HG03139 (cell line): ENCODE results near the gene CDKL5.

Source experiments
- ATAC-seq: cut with Tn5 transposase; IDR thresholded peaks from one replicate; pipeline ENCODE4 v1.9.1; 2021; ENCODE audit not compliant: unreplicated experiment

CDKL5 gene

DNA sequence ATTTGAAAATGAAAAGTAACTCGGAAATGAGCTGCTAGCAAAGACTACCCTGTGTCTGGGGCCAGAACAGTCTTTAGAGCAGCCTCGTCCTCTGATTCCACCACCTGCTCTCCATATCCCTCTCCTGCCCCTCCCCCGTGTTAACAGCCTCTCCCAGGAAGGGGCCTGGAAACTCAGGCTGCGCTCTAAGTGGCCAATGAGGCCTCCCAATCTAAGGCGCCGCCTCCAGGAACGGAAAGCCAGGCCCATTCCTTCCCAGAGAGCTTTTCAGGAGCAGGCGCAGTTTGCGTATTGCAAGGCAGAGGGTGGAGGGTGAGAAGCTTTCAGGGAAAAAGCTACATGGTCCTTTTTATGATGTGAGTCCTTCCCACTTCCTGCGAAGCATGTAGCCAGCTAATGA lies 215.3 kb downstream of the CDKL5 start:
- no peak for ATAC-seq

DNA sequence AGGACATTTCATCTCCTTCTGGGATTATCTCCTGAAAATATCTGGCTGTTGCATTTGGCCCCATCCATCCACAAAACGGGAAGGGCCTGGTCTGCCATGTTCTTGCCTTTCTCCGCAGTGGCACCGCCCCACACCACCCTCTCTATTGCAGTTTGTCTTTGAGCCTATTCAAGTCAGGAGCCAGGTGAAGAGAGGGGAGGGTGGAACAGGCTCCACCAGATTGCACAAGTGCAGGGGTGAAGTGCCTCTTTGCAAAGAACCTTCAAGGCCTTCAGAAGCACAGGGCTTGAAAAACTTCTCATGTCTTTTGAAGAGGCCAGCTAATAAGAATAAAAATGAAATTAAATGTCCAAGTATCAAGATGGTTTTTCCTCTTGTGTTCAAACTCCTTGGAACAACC lies 217.8 kb downstream of the CDKL5 start:
- no peak for ATAC-seq

DNA sequence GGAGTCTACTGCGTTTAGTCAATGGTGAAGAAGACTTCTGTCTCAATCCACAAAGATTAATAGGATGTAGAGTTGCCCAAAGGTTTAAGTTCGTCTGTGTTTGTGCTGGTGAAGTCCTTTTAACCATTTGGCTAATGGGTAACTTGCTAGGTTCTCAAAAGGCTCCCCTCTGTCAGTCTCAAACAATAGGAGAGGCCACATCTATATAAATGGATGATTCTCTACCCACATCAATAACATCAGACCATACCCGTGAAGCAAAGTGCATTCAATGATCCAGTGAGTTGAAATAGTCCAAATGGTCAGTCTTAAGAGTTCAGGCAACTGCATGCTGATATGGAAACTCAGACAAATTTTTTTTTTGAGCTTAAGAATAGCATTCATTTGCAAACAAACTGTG lies 218.4 kb downstream of the CDKL5 start:
- ATAC-seq: no peak

DNA sequence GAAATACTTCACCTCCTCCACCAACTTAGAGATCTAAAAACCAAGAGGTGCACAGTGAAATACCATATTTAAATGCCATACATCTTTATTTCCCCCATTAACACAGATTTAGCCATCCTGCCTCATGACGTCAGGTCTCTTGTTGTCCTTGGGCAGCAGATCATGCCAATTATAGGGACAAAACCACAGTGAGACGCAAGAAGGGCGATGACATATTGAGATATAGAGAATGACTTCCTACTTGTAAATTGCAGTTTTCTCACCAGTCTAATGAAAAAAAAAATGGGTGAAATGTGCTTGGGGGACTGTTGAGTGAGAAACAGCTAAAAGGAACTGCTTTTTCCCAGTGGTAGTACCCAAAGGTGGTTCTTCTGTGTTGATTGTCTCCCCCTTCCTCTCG lies 222.2 kb downstream of the CDKL5 start:
- no peak for ATAC-seq

DNA sequence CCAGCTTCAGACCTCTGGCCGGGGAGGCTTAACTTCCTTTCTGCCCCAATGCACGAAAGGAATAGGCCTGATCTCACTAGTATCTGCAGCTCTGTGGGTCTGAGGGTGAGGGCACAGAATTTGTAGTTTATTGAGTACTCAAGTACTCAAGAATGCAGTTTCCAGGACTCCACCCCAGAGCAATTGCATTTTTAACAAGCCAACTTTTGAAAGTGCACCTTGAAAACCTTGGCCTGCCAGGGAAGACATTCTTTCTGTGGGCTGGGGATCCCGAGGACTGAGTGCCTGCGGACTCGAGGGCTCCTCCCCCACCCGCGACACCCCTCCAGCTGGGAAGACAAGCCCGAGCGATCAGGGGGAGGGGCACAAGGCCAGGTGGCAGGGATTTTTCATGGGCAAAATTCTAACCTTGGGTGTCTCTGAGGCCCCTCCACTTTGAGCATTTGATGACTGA lies 224.1 kb downstream of the CDKL5 start:
- ATAC-seq: no peak

GRCh38 chrX:18650662-18651061 lies 225.3 kb downstream of the CDKL5 start:
- no peak for ATAC-seq

GRCh38 chrX:18652636-18653035 lies 227.2 kb downstream of the CDKL5 start:
- ATAC-seq: no peak

DNA sequence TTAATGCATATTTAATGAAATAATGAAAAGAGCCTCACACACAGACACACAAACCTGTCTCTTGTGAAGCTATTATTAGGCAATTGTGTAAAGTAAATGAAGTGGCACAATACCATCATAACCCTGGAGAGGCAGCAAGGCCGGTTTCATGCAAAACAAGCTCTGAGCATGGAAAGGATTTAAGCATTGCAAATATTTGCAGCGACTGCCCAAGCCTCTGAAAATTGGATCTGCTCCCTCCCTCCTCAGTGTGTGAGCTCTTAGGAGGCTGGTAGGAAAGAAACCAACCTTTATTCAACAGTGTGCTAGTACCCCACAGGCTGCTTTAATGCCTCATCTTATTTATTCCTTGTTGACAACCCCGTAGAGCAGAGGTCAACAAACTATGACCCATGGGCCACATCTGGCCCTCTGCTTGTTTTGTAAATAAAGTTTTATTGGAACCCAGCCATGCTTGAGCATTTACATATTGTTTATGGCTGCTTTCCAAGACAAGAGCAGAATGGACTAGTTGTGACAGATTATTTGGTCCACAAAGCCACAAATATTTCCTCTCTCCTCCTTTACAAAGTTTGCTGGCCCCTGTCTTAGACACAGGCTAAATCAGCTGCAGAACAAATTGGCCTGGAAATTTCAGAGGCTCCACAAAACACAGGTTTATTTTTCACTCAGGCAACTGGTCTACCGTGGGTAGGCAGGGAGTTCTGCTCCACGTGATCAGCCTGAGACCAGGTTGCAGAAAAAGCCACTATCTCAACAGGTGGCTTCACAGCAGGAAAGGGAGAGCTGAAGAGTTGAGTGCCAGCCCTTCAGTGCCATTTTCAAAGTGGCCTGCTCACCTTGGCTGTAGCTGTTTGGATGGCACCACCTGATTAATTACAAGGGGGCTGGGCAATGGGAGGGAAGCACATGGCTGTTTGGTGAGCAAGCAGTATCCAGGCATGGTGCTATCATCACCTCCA lies 229.7 kb downstream of the CDKL5 start:
- no peak for ATAC-seq

- no peak for ATAC-seq
Measured at GRCh38 chrX:18661273-18661672, 235.9 kb downstream of the CDKL5 start.

GRCh38 chrX:18664947-18665346 lies 239.5 kb downstream of the CDKL5 start:
- ATAC-seq: no peak

GRCh38 chrX:18666614-18667013 lies 241.2 kb downstream of the CDKL5 start:
- ATAC-seq: no peak

GRCh38 chrX:18668071-18668835 lies 242.8 kb downstream of the CDKL5 start:
- ATAC-seq: no peak

GRCh38 chrX:18672008-18672407 lies 246.6 kb downstream of the CDKL5 start, which contains the start of gene RS1:
TSS of gene RS1 (minus strand) at chrX:18672108. CDS start at chrX:18672068, 40 bp downstream.
- ATAC-seq: no peak

GRCh38 chrX:18674417-18674787 lies 249.0 kb downstream of the CDKL5 start:
- peak; percentile 30 for ATAC-seq

DNA sequence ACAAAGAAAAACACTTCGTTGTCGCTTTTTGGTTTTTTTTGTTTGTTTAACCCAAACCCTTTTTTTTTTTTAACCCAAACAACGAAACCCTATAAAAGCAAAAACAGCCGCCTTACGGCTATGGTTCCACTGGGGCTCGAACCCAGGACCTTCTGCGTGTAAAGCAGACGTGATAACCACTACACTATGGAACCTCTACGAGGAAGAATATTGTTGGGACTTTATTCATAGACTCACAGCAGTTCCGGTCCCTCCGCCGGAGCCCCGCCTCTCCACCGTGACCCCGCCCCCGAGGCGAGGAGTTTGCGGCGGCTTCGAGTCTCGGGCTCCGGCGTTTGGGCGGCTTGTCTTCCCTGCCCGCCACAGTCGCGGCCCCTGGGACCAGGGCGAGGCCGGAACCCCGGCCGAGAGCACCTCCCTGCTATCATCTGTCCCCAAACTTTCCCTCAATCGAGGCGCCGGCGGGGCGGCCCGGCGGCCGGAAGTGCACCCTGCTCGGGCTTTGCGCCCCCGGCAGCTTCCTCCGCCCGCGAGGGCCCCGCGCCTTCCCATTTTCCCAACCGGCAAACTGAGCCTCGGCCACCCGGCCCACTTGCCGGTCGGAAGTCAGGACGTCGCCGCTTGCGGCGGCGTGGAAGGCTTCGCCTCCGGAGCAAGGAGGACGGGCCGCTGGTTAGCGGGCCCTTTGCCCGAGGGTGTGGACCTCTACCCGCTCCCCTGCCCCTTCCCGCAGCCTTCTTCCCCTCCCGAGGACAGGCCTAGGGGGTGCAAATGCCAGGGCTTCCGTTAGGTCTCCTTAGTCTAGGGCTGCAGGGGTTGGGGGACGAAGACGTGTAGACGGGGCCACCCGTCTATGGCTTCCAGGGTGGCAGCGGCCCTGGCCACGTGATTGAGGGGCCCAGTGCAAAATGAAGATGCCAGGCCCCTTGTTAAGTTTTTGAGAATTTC lies 249.7 kb downstream of the CDKL5 start:
- ATAC-seq: peak; percentile 86

DNA sequence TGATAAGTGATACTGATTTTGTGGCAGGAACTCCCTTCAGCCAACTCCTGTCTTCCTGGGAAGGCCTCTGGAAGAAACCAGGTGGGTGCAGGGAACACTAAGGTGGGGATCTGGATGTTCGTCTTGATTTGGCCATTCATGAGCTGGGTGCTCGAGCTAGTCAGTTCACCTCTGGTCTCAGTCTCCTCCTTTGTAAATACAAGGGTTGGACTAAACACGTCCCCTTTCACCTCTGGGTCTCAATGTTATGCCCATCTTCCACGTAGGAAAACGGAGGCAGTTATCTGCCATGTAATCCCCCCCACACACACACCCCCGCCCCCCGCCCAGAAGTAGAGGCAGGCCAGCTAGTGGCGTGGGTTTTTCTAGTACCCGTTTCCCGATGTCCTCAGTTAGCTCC lies 250.6 kb downstream of the CDKL5 start:
- no peak for ATAC-seq

- no peak for ATAC-seq
Measured at GRCh38 chrX:18676470-18676869, 251.1 kb downstream of the CDKL5 start.

- no peak for ATAC-seq
Measured at GRCh38 chrX:18677161-18677869, 251.9 kb downstream of the CDKL5 start.

- ATAC-seq: no peak
Measured at GRCh38 chrX:18681996-18682395, 256.6 kb downstream of the CDKL5 start.

DNA sequence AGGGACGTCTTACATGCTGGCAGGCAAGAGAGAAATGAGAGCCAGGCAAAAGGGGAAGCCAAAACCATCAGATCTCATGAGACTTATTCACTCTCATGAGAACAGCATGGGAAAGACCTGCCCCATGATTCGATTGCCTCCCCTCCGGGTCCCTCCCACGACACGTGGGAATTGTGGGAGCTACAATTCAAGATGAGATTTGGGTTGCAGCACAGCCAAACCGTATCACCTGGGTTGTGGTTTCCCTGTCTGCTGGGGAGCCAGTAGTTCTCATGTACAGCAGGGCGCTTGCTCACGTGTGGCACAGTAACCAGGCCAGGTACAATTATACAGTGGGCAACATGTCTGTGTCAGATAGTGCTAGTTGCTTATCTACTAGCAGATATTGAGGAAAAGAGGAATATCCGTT lies 257.6 kb downstream of the CDKL5 start:
- ATAC-seq: no peak
